CD8-positive, alpha-beta memory T cell (primary cell): ENCODE data around the gene RPP40. TPM values are rescaled to one million over a fixed set of nuclear protein-coding genes. Genes with fewer than 3 reads are reported as not detected.

Experiments
- CTCF ChIA-PET: fragments of 350-600 bp; sonication (Branson Sonifier 250); formaldehyde crosslinking; loops from one replicate; lab custom pipeline; 2021; ENCODE audit warnings: antibody characterized with exemption; lab: Charles Lee
- POLR2A ChIA-PET: fragments of 350-600 bp; sonication (Branson Sonifier 250); formaldehyde crosslinking; loops from one replicate; lab custom pipeline; 2021; ENCODE audit warnings: antibody characterized with exemption; lab: Charles Lee
- DNase-seq, 5 donors: peaks; one replicate each; pipeline versions ENCODE4 v3.0.0 to v3.0.0-alpha.2; 2020 to 2022; ENCODE audit warnings: mixed read lengths in 1 of 5
- H3K27ac ChIP-seq: one replicate; pipeline ENCODE4 v1.7.0; 2013; ENCODE audit warnings: low read depth, mild to moderate bottlenecking, low read length, moderate library complexity
- H3K27me3 ChIP-seq: 2 replicates; pipeline ENCODE4 v1.7.0; 2013; ENCODE audit warnings: low read length, mild to moderate bottlenecking; ENCODE audit not compliant: insufficient read depth, poor library complexity, severe bottlenecking
- H3K36me3 ChIP-seq: 2 replicates; pipeline ENCODE4 v1.7.0; 2013; ENCODE audit warnings: mild to moderate bottlenecking, low read length, moderate library complexity; ENCODE audit not compliant: insufficient read depth
- H3K4me1 ChIP-seq: 2 replicates; pipeline ENCODE4 v1.7.0; 2013; ENCODE audit warnings: mild to moderate bottlenecking, low read length, moderate library complexity; ENCODE audit not compliant: insufficient read depth
- H3K4me3 ChIP-seq: 2 replicates; pipeline ENCODE4 v1.7.0; 2013; ENCODE audit warnings: mild to moderate bottlenecking, low read length
- H3K9me3 ChIP-seq: 2 replicates; pipeline ENCODE4 v1.7.0; 2013; ENCODE audit warnings: mild to moderate bottlenecking, low read length
- H3K27ac Mint-ChIP-seq, 8 donors: one replicate each; pipeline ENCODE4 v1.8.0; 2020 to 2021; ENCODE audit warnings: mixed read lengths in 8 of 8, mild to moderate bottlenecking in 6 of 8, inconsistent platforms in 3 of 8, moderate library complexity in 3 of 8
- H3K27me3 Mint-ChIP-seq, 2 donors: one replicate each; pipeline ENCODE4 v1.8.0; 2020 to 2021; ENCODE audit warnings: mixed read lengths in 2 of 2, mild to moderate bottlenecking in 1 of 2, moderate library complexity in 1 of 2
- H3K36me3 Mint-ChIP-seq, 3 donors: one replicate each; pipeline ENCODE4 v1.8.0; 2020 to 2021; ENCODE audit warnings: mixed read lengths in 3 of 3, inconsistent platforms in 1 of 3, mild to moderate bottlenecking in 1 of 3
- H3K4me1 Mint-ChIP-seq, 3 donors: one replicate each; pipeline ENCODE4 v1.8.0; 2020 to 2021; ENCODE audit warnings: mixed read lengths in 3 of 3, inconsistent platforms in 1 of 3, mild to moderate bottlenecking in 1 of 3
- H3K4me3 Mint-ChIP-seq, 7 donors: one replicate each; pipeline ENCODE4 v1.8.0; 2020 to 2021; ENCODE audit warnings: mixed read lengths in 7 of 7, mild to moderate bottlenecking in 6 of 7, moderate library complexity in 4 of 7, inconsistent platforms in 2 of 7
- H3K9me3 Mint-ChIP-seq, 5 donors: one replicate each; pipeline ENCODE4 v1.8.0; 2020 to 2022; ENCODE audit warnings: mixed read lengths in 5 of 5, mild to moderate bottlenecking in 3 of 5, moderate library complexity in 2 of 5, inconsistent platforms in 1 of 5
- polyA plus RNA-seq: library from polyadenylated mRNA; unstranded; fragments of 300-500 nt; fragmentation: Illumina TruSeq; gene quantifications from one replicate; pipeline ENCODE4 v1.2.3, GENCODE V29; 2021
- total RNA-seq, 2 experiments: library from RNA; stranded (reverse); gene quantifications; one replicate each; pipeline ENCODE4 v1.2.3, GENCODE V29; 2021

Gene RPP40
- total and polyA plus RNA-seq, 3 experiments from 2014 or later, result 11.0 to 23.2 (median 20.6) TPM

DNA sequence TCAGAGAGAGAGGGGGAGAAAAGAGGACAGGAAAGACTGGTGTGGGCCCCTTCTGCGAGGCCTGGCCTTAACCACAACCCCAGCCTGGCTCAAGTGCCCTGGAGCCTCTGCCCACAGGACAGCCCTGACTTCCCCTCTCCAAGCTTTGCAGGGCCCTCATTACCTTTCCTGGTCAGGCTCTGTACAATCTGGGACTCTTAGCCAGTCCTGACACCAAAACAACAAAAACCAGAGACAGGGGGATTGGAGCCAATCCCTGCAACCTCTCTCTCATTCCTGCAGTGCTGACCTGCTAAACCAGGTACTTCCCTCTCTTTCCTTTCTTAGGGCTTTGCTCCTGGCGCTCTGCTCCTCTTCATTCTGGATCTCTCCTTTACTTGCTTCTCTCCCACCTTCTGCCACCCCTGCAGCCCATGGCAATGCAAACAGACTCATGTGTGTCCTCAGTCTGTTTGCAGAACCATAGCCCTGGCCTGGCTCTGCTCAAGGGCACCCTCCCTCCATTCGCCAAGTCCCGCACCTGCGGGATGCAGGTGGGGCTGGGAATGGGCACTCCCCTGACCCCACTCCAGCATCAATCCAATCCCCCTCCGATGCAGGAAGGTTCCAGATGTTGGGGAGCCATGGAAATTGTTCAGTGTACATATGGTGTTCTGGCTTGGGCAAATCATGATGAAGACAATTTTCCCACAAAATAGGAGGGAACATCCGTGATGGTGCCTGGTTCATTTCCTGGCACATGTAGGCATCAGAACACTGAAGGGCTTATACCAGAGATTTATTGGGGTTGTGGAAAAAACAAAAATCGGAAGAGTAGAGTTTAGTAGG is 38.1 kb downstream of the RPP40 start:
- DNase-seq, result no peak
- H3K4me1 ChIP-seq, result no peaks in the 10 kb centered on the region
- H3K27me3 ChIP-seq, result no peaks in the 10 kb centered on the region
- H3K4me1 Mint-ChIP-seq, result no peaks in the 10 kb centered on the region
- H3K4me3 ChIP-seq, result no peak overlapping the region
- POLR2A ChIA-PET, result no interaction called here
- H3K4me3 Mint-ChIP-seq, result no peak overlapping the region
- CTCF ChIA-PET, result no interaction called here
- H3K36me3 ChIP-seq, result no peaks in the 10 kb centered on the region
- H3K9me3 ChIP-seq, result no peaks in the 10 kb centered on the region
- H3K36me3 Mint-ChIP-seq, result peaks cover 0 to 2% (median 0%) of the 10 kb centered on the region in 3 donors
- peaks cover 0 to 11% of the 10 kb centered on the region in 2 donors for H3K27me3 Mint-ChIP-seq
- H3K27ac Mint-ChIP-seq, result peak overlapping the region in 1 of 8 donors; percentile 32
- H3K27ac ChIP-seq, result no peak overlapping the region
- no peaks in the 10 kb centered on the region for H3K9me3 Mint-ChIP-seq

DNA sequence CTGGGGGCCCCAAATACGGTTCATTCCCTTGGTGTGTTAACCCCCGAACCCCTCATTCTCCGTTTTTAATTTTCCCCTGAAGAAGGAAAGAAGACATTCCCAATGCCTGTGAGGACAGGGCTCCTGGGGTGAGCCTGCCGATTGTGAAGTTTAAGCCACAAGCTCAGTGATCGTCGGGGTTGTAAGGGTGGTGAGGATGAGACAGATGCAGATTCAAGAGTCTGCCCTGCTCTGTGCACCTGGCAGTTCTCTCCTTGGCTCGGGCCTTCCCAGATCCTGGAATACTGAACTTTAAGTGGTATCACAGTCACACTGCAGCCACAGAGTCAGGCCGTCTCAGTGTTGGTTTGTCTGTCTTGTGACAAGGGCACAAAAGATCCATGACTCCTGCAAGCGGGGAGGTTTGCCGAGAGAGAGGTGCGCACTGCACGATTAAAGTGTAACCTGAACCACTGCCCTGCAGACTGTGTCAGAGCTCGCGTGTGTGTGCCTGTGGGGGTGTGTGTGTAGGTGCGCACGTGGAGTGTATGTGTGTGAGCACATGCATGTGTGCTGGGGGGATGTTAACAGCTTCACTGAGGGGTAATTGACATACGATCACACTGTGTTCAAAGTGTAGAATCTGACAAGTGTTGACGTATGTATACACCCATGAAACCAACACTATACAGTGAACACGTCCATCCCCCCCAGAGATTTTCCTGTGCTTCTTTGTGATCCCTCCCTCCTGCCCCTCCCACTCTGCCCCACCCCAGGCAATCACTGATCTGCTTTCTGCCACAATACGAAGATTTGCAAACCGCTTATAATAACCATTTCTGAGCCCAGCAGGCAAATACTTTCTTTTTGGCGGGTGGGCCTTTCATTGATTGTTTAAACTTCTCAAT is 38.9 kb downstream of the RPP40 start:
- Mint-ChIP-seq H3K27me3 (peaks cover 0 to 8% of the 10 kb centered on the region in 2 donors), H3K36me3 (peaks cover 0 to 2% (median 0%) of the 10 kb centered on the region in 3 donors), H3K4me1 (no peaks in the 10 kb centered on the region), H3K4me3 (no peak overlapping the region), H3K27ac (no peak overlapping the region), H3K9me3 (peaks cover 0 to 6% (median 0%) of the 10 kb centered on the region in 5 donors)
- Histone ChIP-seq H3K4me1 (no peaks in the 10 kb centered on the region), H3K36me3 (no peaks in the 10 kb centered on the region), H3K27me3 (no peaks in the 10 kb centered on the region), H3K27ac (no peak overlapping the region), H3K4me3 (no peak overlapping the region), H3K9me3 (no peaks in the 10 kb centered on the region)
- DNase-seq, result no peak
- CTCF ChIA-PET, result no interaction called here
- POLR2A ChIA-PET, result no interaction called here

DNA sequence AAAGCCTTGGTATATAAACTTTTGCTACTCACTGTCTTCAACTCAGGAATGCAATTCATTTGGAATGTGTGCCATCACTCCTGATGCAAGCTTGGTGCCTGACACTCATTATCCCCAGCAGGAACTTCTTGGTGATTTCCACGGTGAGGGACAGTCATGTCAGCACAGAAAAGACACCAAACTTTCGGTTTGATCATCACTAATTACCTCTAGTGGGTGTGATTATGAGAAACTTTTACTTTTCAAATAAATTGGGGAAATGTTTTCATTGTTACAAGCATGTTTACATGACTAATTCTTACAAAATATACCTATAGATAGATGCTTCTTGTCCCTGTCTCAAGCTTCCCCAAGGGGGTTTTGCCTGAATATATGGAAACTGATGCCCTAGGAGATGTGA is 40.9 kb downstream of the RPP40 start:
- Histone ChIP-seq H3K36me3 (no peaks in the 10 kb centered on the region), H3K4me3 (no peak overlapping the region), H3K27ac (no peak overlapping the region), H3K4me1 (no peaks in the 10 kb centered on the region), H3K27me3 (no peaks in the 10 kb centered on the region), H3K9me3 (no peaks in the 10 kb centered on the region)
- ChIA-PET POLR2A (no interaction called here), CTCF (no interaction called here)
- Mint-ChIP-seq H3K27ac (no peak overlapping the region), H3K9me3 (peaks cover 0 to 7% (median 0%) of the 10 kb centered on the region in 5 donors), H3K4me1 (no peaks in the 10 kb centered on the region), H3K27me3 (peaks cover 0 to 3% of the 10 kb centered on the region in 2 donors), H3K36me3 (peaks cover 0 to 2% (median 0%) of the 10 kb centered on the region in 3 donors), H3K4me3 (no peak overlapping the region)
- no peak for DNase-seq

DNA sequence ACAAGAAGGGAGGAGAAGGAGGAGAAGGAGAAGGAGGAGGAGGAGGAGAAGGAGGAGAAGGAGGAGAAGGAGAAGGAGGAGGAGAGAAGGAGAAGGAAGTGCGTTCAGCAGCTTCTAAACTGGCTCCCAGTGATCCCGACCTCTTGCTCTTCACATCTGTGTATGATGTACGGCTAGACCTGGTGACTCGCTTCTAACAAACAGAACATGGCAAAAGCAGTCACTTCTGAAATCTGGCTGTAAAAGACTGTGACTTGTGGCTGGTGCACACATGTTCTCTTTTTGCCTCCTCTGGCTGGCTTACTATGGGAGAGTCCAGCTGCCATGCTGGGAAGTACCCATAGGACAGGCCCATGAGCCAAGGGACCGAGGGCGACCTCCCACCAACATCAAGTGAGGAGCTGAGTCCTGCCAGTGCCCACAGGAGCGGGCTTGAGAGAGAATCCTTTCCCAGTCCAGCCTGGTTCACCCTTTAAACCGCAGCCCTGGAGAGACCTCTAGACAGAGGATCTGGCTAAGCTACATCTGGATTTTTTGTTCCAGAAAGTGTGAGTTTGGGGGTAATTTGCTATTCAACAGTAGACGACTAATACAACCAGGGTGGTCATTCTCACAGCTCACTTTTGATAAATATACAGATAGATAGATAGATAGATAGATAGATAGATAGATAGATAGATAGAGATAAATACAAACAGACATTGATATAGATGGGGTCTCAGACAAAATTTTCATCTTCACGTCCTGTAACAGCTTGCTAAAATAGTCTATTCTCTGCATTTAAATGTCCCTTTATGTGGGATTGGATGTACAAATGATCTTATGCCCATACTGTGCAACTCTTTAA is 42.3 kb downstream of the RPP40 start:
- peaks cover 0 to 3% of the 10 kb centered on the region in 2 donors for H3K27me3 Mint-ChIP-seq
- H3K27ac ChIP-seq, result no peak overlapping the region
- H3K36me3 ChIP-seq, result no peaks in the 10 kb centered on the region
- CTCF ChIA-PET, result interaction anchor here (0.6 kb wide), 1 partner anchor 102 kb away, joined by 3 read pairs; no protein-coding TSS in a partner anchor
- no peaks in the 10 kb centered on the region for H3K9me3 ChIP-seq
- H3K27ac Mint-ChIP-seq, result no peak overlapping the region
- no peak overlapping the region for H3K4me3 Mint-ChIP-seq
- peaks cover 0 to 7% (median 0%) of the 10 kb centered on the region in 5 donors for H3K9me3 Mint-ChIP-seq
- no peaks in the 10 kb centered on the region for H3K27me3 ChIP-seq
- peaks cover 0 to 2% (median 0%) of the 10 kb centered on the region in 3 donors for H3K36me3 Mint-ChIP-seq
- DNase-seq, result no peak
- H3K4me1 Mint-ChIP-seq, result no peaks in the 10 kb centered on the region
- no peak overlapping the region for H3K4me3 ChIP-seq
- POLR2A ChIA-PET, result no interaction called here
- no peaks in the 10 kb centered on the region for H3K4me1 ChIP-seq

DNA sequence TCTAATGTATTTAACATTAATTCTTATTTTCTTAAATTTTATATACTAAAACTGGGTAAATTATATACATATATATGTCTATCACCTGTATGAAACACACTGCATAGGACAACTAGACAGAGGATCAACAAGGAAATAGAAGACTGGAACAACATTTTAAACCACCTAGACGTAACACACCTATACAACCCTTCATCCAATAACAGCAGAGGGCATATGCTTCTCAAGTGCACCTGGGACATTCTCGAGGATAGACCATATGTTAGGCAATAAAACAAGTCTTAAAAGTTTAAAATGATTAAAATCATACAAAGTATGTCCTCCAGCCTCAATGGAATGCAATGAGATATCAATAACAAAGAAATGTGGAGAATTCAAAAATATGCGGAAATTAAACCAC is 45.2 kb downstream of the RPP40 start:
- Mint-ChIP-seq H3K27me3 (no peaks in the 10 kb centered on the region), H3K27ac (no peak overlapping the region), H3K4me1 (no peaks in the 10 kb centered on the region), H3K4me3 (no peak overlapping the region), H3K9me3 (peaks cover 0 to 7% (median 0%) of the 10 kb centered on the region in 5 donors), H3K36me3 (peaks cover 0 to 23% (median 10%) of the 10 kb centered on the region in 3 donors)
- Histone ChIP-seq H3K4me3 (no peak overlapping the region), H3K36me3 (peaks cover 4% of the 10 kb centered on the region), H3K9me3 (no peaks in the 10 kb centered on the region), H3K4me1 (no peaks in the 10 kb centered on the region), H3K27ac (no peak overlapping the region), H3K27me3 (no peaks in the 10 kb centered on the region)
- no peak for DNase-seq
- POLR2A ChIA-PET, result no interaction called here
- CTCF ChIA-PET, result no interaction called here

DNA sequence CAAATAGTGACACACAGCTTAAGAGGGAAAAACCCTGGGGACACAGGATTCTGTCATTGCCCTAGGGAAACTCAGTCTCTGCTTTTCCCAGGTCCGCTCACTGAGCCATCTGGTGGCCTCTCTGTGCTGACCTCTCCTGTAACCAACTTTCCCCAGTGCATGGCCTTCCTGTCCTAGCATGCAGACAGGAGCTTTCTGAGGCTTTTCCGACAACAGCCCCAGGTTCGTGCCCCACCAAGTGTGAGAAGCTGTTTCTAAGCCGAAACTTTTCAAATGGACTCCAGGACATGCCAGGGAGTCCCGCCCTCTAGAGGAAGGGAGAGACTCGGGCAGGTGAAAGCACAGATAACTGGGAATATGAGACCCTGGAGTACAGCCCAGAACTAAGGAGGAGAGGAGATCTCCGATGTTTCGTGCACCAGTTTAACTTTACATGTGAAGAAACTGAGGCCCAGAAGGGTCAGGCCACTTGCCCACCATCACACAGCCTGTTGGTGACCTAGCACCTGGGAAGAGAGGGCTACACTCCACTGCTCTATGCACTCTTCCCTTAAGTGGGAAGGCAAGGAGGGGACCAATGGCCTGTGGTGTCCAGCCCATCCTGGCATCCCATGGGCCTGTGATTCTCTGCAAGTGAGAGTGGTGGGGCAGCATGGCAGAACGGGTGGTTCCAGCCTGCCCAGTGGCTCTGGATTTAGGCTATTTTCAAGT is 46.2 kb downstream of the RPP40 start:
- no peak overlapping the region for H3K4me3 Mint-ChIP-seq
- H3K4me3 ChIP-seq, result no peak overlapping the region
- CTCF ChIA-PET, result interaction anchor here (0.9 kb wide), 1 partner anchor 14 kb away, joined by 3 read pairs; no protein-coding TSS in a partner anchor

DNA sequence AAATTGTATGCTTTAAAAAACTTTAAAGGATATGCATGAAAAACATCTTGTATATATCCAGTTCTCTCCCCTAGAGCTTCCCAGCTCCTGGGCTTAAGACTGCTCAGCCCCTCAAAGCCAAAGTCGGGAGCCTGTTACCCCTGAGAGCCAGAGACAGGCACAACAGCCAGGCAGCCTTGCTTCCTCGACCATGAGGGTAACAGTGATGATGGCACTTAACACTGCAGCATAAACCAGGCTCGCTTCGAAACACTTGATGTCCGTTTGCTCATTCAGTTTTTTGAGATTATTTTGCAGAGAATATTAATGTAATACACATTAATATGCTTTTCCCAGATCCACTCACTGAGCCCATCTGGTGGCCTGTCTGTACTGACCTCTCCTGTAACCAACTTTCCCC is 47.2 kb downstream of the RPP40 start:
- CTCF ChIA-PET, result interaction anchor here (0.9 kb wide), 1 partner anchor 13 kb away, joined by 3 read pairs; no protein-coding TSS in a partner anchor

More for the DNA sequence above, 46.2 kb downstream of the RPP40 start:
- POLR2A ChIA-PET, result no interaction called here
- no peaks in the 10 kb centered on the region for H3K4me1 ChIP-seq
- H3K9me3 ChIP-seq, result no peaks in the 10 kb centered on the region
- Mint-ChIP-seq H3K9me3 (peaks cover 0 to 7% (median 0%) of the 10 kb centered on the region in 5 donors), H3K27ac (no peak overlapping the region), H3K4me1 (no peaks in the 10 kb centered on the region), H3K27me3 (no peaks in the 10 kb centered on the region), H3K36me3 (peaks cover 0 to 29% (median 13%) of the 10 kb centered on the region in 3 donors)
- H3K36me3 ChIP-seq, result peaks cover 4% of the 10 kb centered on the region
- no peak overlapping the region for H3K27ac ChIP-seq
- no peaks in the 10 kb centered on the region for H3K27me3 ChIP-seq
- DNase-seq, result no peak

More for the DNA sequence above, 47.2 kb downstream of the RPP40 start:
- Mint-ChIP-seq H3K4me3 (no peak overlapping the region), H3K27ac (no peak overlapping the region), H3K36me3 (peaks cover 0 to 40% (median 17%) of the 10 kb centered on the region in 3 donors), H3K9me3 (peaks cover 0 to 7% (median 0%) of the 10 kb centered on the region in 5 donors), H3K27me3 (no peaks in the 10 kb centered on the region), H3K4me1 (no peaks in the 10 kb centered on the region)
- no peak overlapping the region for H3K4me3 ChIP-seq
- H3K9me3 ChIP-seq, result no peaks in the 10 kb centered on the region
- no peak overlapping the region for H3K27ac ChIP-seq
- H3K36me3 ChIP-seq, result peaks cover 4% of the 10 kb centered on the region
- no peaks in the 10 kb centered on the region for H3K27me3 ChIP-seq
- DNase-seq, result no peak
- POLR2A ChIA-PET, result no interaction called here
- H3K4me1 ChIP-seq, result no peaks in the 10 kb centered on the region
